Endothelial cell (in vitro differentiated cells): ENCODE results near the gene KCTD2. TPM values are rescaled to one million over a fixed set of nuclear protein-coding genes. Genes with fewer than 3 reads are reported as not detected.
A peak's percentile ranks its signal among the peaks of the same experiment; 100 is the strongest.

Experiments used
- DNase-seq: peaks from one replicate; pipeline ENCODE4 v3.0.0; 2021; ENCODE audit warnings: low spot score
- H3K27ac Mint-ChIP-seq: one replicate; pipeline ENCODE4 v1.8.0; 2021; ENCODE audit warnings: mixed read lengths, inconsistent platforms; ENCODE audit not compliant: unreplicated experiment
- H3K27me3 Mint-ChIP-seq: one replicate; pipeline ENCODE4 v1.8.0; 2021; ENCODE audit warnings: mild to moderate bottlenecking, moderate library complexity, mixed read lengths, inconsistent platforms; ENCODE audit not compliant: unreplicated experiment
- H3K36me3 Mint-ChIP-seq: one replicate; pipeline ENCODE4 v1.8.0; 2021; ENCODE audit warnings: mild to moderate bottlenecking, low read depth, mixed read lengths, inconsistent platforms; ENCODE audit not compliant: unreplicated experiment
- H3K4me1 Mint-ChIP-seq: one replicate; pipeline ENCODE4 v1.8.0; 2021; ENCODE audit warnings: mild to moderate bottlenecking, mixed read lengths, inconsistent platforms; ENCODE audit not compliant: unreplicated experiment
- H3K4me3 Mint-ChIP-seq: one replicate; pipeline ENCODE4 v1.8.0; 2021; ENCODE audit warnings: mild to moderate bottlenecking, mixed read lengths, inconsistent platforms; ENCODE audit not compliant: unreplicated experiment
- H3K9me3 Mint-ChIP-seq: one replicate; pipeline ENCODE4 v1.8.0; 2021; ENCODE audit warnings: mixed read lengths, inconsistent platforms; ENCODE audit not compliant: unreplicated experiment
- total RNA-seq: library from RNA; stranded (reverse); fragmentation: NEBNext Ultra II Directional; extraction: Animal tissue kit (Norgen Biotek cat#: 25700); gene quantifications from one replicate; pipeline ENCODE4 v1.2.1, GENCODE V29; 2021; ENCODE audit not compliant: unreplicated experiment
- TF ChIP-seq, protein P1 (sequence below): fragments of 200-600 bp; sonication (generic); IDR thresholded peaks from one replicate; pipeline ENCODE4 v1.5.0; 2021; ENCODE audit warnings: antibody characterized with exemption; ENCODE audit not compliant: unreplicated experiment

The KCTD2 gene
- total RNA-seq, 1 donor from 2014 or later: 33.5 TPM

DNA sequence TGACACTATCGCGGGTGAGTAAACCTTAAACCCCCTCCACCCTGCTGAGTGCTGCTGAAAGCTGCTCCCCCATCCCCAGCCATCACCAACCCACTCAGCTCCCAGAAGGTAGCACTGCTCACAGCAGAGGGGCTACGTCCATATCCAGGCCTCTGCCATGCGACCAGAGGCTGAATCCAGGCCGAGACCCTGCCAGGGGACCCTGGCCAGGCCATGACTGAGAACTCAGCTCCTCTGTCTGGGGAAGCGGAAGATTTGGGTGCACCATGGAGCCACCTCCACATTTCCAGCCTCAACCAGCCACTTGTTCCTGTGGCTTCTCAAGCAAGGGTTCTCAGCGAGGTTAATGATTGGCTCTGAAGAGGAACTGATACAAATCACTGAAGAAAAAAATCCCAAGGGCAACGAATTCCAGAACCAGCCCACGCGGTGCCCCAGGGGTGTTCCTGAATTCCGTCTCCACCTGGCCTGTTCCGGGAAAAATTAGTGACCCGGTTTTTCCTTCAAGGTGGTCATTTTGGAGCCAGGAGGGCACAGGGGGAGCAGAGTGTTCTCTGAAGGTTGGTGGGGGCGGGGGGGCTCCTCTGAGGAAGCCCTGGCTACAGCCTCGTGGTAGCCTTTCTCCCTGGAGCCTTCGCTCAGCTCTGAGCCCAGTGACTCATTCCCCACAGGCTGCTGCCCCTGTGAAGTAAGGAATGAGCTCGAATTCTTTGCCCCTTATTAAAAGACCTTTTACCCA is 31.4 kb downstream of the KCTD2 start:
- Mint-ChIP-seq H3K36me3 (no peaks in the 10 kb centered on the region), H3K4me1 (peaks cover 6% of the 10 kb centered on the region), H3K9me3 (no peaks in the 10 kb centered on the region), H3K27me3 (peaks cover 2% of the 10 kb centered on the region), H3K27ac (no peak overlapping the region), H3K4me3 (no peak overlapping the region)
- TF ChIP-seq, protein P1, sequence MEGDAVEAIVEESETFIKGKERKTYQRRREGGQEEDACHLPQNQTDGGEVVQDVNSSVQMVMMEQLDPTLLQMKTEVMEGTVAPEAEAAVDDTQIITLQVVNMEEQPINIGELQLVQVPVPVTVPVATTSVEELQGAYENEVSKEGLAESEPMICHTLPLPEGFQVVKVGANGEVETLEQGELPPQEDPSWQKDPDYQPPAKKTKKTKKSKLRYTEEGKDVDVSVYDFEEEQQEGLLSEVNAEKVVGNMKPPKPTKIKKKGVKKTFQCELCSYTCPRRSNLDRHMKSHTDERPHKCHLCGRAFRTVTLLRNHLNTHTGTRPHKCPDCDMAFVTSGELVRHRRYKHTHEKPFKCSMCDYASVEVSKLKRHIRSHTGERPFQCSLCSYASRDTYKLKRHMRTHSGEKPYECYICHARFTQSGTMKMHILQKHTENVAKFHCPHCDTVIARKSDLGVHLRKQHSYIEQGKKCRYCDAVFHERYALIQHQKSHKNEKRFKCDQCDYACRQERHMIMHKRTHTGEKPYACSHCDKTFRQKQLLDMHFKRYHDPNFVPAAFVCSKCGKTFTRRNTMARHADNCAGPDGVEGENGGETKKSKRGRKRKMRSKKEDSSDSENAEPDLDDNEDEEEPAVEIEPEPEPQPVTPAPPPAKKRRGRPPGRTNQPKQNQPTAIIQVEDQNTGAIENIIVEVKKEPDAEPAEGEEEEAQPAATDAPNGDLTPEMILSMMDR: no peak
- DNase-seq: no peak

DNA sequence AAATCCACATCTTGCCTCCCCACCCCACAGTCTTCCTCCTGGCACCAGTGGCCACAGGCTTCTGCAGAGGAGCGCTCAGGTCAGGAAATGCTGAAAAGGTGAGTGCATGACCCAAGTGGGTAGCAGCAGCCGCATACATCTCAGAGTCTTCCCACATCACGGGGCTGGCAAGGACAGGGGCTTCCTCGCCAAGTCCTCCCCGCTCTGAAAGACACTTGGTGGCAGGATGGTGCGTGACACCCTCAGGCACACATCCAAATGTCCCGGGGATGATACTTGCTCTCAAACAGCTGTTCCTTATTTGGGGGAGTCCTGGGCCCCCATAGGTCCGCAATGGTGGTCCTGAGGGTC is 32.0 kb downstream of the KCTD2 start:
- Mint-ChIP-seq H3K9me3 (no peaks in the 10 kb centered on the region), H3K36me3 (no peaks in the 10 kb centered on the region), H3K4me1 (peaks cover 10% of the 10 kb centered on the region), H3K4me3 (no peak overlapping the region), H3K27ac (no peak overlapping the region), H3K27me3 (peaks cover 2% of the 10 kb centered on the region)
- TF ChIP-seq, protein P1: no peak
- DNase-seq: no peak

GRCh38 chr17:75081611-75082540 is 34.9 kb downstream of the KCTD2 start:
- Mint-ChIP-seq H3K4me1 (peaks cover 22% of the 10 kb centered on the region), H3K9me3 (no peaks in the 10 kb centered on the region), H3K36me3 (no peaks in the 10 kb centered on the region), H3K27me3 (peaks cover 3% of the 10 kb centered on the region), H3K27ac (no peak overlapping the region), H3K4me3 (no peak overlapping the region)
- DNase-seq: no peak
- TF ChIP-seq, protein P1: no peak

GRCh38 chr17:75082683-75083082 is 35.7 kb downstream of the KCTD2 start:
- TF ChIP-seq, protein P1: no peak
- Mint-ChIP-seq H3K4me1 (peaks cover 22% of the 10 kb centered on the region), H3K4me3 (peak overlapping the region; percentile 7), H3K36me3 (no peaks in the 10 kb centered on the region), H3K27ac (peak overlapping the region; percentile 27), H3K27me3 (peaks cover 6% of the 10 kb centered on the region), H3K9me3 (no peaks in the 10 kb centered on the region)
- no peak for DNase-seq
